Left forelimb (tissue), 1 donor: ENCODE results near the gene CDHR5.

Source experiments
- DNase-seq: peaks from one replicate; pipeline ENCODE4 v3.0.0-alpha.2; 2018; ENCODE audit warnings: low spot score

Gene CDHR5

GRCh38 chr11:567011-567628, 57.6 kb downstream of the CDHR5 start:
- DNase-seq = no peak
